Measurements from ENCODE around the gene LIAS.
"Not testable (repeated sequence)": the region's sequence is repeated elsewhere in the genome, so short reads cannot be mapped to it uniquely, and the experiment has no call there.

LIAS gene

GRCh38 chr4:39455486-39455885, 3.4 kb upstream of the LIAS start:
- TF ChIP-seq YY1 (IDR thresholded peaks at IDR 0.05; ENCODE audit: insufficient read depth, insufficient read length) (no peak), ZNF274 (IDR thresholded peaks at IDR 0.05; ENCODE audit: low read depth, low read length) (no peak), SUZ12 (IDR thresholded peaks at IDR 0.05; ENCODE audit: extremely low read depth, insufficient read depth, insufficient read length) (no peak)
- no peaks in the 10 kb centered on the region for H3K9me3 ChIP-seq (ENCODE audit: insufficient read depth, low read length)
- H3K36me3 ChIP-seq (ENCODE audit: insufficient read depth, insufficient read length, low read length): peaks cover 80% of the 10 kb centered on the region
- no peaks in the 10 kb centered on the region for H3K4me1 ChIP-seq (ENCODE audit: insufficient read depth, insufficient read length)
- H3K27me3 ChIP-seq (ENCODE audit: insufficient read depth, insufficient read length): no peaks in the 10 kb centered on the region
- H3K4me3 ChIP-seq (ENCODE audit: insufficient read length, low read depth): no peak overlapping the region
- no peak for DNase-seq (ENCODE audit: low read depth, low spot score)
- H3K9ac ChIP-seq (ENCODE audit: insufficient read length, low read depth): no peak overlapping the region

- no peaks in the 10 kb centered on the region for H3K9me3 ChIP-seq (ENCODE audit: insufficient read depth, low read length)
- no peaks in the 10 kb centered on the region for H3K27me3 ChIP-seq (ENCODE audit: insufficient read depth, insufficient read length)
- peak overlapping the region; percentile 98 for H3K9ac ChIP-seq (ENCODE audit: insufficient read length, low read depth)
- TF ChIP-seq ZNF274 (IDR thresholded peaks at IDR 0.05; ENCODE audit: low read depth, low read length) (no peak), SUZ12 (IDR thresholded peaks at IDR 0.05; ENCODE audit: extremely low read depth, insufficient read depth, insufficient read length) (no peak), YY1 (IDR thresholded peaks at IDR 0.05; ENCODE audit: insufficient read depth, insufficient read length) (no peak)
- H3K36me3 ChIP-seq (ENCODE audit: insufficient read depth, insufficient read length, low read length): peaks cover 79% of the 10 kb centered on the region
- H3K4me1 ChIP-seq (ENCODE audit: insufficient read depth, insufficient read length): no peaks in the 10 kb centered on the region
- no peak for DNase-seq (ENCODE audit: low read depth, low spot score)
- H3K4me3 ChIP-seq (ENCODE audit: insufficient read length, low read depth): peak overlapping the region; percentile 91
Measured at GRCh38 chr4:39456946-39457763, 1.7 kb upstream of the LIAS start.

- H3K27me3 ChIP-seq (ENCODE audit: insufficient read depth, insufficient read length); H3K4me1 ChIP-seq (ENCODE audit: insufficient read depth, insufficient read length); DNase-seq (ENCODE audit: low read depth, low spot score); H3K9me3 ChIP-seq (ENCODE audit: insufficient read depth, low read length): not testable (repeated sequence)
- peak overlapping the region; percentile 98 for H3K9ac ChIP-seq (ENCODE audit: insufficient read length, low read depth)
- peak overlapping the region; percentile 91 for H3K4me3 ChIP-seq (ENCODE audit: insufficient read length, low read depth)
- H3K36me3 ChIP-seq (ENCODE audit: insufficient read depth, insufficient read length, low read length): peaks cover 78% of the 10 kb centered on the region
Measured at GRCh38 chr4:39458161-39458504, 723 bp upstream of the LIAS start.

DNA sequence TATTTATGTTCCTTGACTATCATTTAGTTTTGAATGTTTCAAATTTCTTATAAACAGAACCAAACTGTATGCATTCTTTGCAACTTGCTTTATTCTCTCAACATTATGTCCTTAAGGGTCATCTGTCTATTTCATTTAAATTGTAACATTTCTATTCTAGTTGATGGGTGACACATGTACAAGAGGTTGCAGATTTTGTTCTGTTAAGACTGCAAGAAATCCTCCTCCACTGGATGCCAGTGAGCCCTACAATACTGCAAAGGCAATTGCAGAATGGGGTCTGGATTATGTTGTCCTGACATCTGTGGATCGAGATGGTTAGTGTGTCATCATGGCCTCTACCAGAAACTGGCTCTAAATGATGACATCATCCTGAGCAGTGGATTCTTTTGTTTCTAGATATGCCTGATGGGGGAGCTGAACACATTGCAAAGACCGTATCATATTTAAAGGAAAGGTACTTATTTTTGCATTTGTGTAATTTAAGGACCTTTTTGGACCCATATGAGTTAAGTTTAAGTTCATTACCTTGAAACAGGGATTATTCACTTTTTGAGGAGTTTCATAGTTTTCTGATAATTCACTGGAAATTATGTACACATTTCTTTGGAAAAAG, 6.1 kb downstream of the LIAS start:
- DNase-seq (ENCODE audit: low read depth, low spot score): no peak

DNA sequence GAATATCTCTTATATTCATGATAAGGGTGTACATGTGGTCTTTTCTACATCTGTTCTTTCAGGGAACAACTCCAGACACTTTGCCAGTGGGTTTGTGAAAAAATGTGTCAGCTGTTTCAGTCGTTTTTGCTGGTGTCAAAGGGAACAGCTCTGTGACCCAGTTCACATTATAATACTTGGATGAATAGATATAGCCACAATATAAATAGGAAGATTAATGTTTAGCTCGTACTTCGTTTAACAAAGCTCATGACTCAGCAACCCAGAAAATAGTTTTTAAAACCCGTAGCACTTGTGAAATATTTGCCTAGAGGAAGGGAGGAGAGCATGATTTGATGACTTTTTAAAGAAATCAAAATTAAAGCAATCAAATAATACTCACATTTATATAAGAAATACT, 7.9 kb downstream of the LIAS start:
- DNase-seq (ENCODE audit: low read depth, low spot score): no peak
- TF ChIP-seq SUZ12 (IDR thresholded peaks at IDR 0.05; ENCODE audit: extremely low read depth, insufficient read depth, insufficient read length) (no peak), ZNF274 (IDR thresholded peaks at IDR 0.05; ENCODE audit: low read depth, low read length) (no peak)
- peaks cover 57% of the 10 kb centered on the region for H3K36me3 ChIP-seq (ENCODE audit: insufficient read depth, insufficient read length, low read length)
- no peaks in the 10 kb centered on the region for H3K27me3 ChIP-seq (ENCODE audit: insufficient read depth, insufficient read length)
- no peaks in the 10 kb centered on the region for H3K9me3 ChIP-seq (ENCODE audit: insufficient read depth, low read length)
- H3K4me3 ChIP-seq (ENCODE audit: insufficient read length, low read depth): no peak overlapping the region
- H3K4me1 ChIP-seq (ENCODE audit: insufficient read depth, insufficient read length): no peaks in the 10 kb centered on the region
- no peak overlapping the region for H3K9ac ChIP-seq (ENCODE audit: insufficient read length, low read depth)

More for the DNA sequence above, 6.1 kb downstream of the LIAS start:
- Histone ChIP-seq H3K9ac (ENCODE audit: insufficient read length, low read depth) (no peak overlapping the region), H3K36me3 (ENCODE audit: insufficient read depth, insufficient read length, low read length) (peaks cover 61% of the 10 kb centered on the region), H3K27me3 (ENCODE audit: insufficient read depth, insufficient read length) (no peaks in the 10 kb centered on the region), H3K9me3 (ENCODE audit: insufficient read depth, low read length) (no peaks in the 10 kb centered on the region), H3K4me1 (ENCODE audit: insufficient read depth, insufficient read length) (no peaks in the 10 kb centered on the region), H3K4me3 (ENCODE audit: insufficient read length, low read depth) (no peak overlapping the region)
- TF ChIP-seq YY1 (IDR thresholded peaks at IDR 0.05; ENCODE audit: insufficient read depth, insufficient read length) (no peak), SUZ12 (IDR thresholded peaks at IDR 0.05; ENCODE audit: extremely low read depth, insufficient read depth, insufficient read length) (no peak), ZNF274 (IDR thresholded peaks at IDR 0.05; ENCODE audit: low read depth, low read length) (no peak)

DNA sequence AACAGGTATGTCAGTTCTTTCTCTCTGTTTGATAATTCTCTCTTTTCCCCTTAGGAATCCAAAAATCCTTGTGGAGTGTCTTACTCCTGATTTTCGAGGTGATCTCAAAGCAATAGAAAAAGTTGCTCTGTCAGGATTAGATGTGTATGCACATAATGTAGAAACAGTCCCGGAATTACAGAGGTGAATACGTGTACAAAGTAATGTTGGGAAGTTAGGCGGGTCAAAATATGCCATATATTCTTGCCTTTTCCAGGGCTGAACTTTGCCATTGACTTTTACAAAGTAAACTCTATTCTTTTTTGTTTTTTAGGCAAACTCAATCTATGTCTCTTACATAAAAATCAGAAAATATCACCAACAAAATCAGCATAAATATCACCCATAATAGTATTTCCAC, 8.6 kb downstream of the LIAS start:
- H3K9me3 ChIP-seq (ENCODE audit: insufficient read depth, low read length): no peaks in the 10 kb centered on the region
- no peaks in the 10 kb centered on the region for H3K4me1 ChIP-seq (ENCODE audit: insufficient read depth, insufficient read length)
- no peak for TF ChIP-seq ZNF274 (IDR thresholded peaks at IDR 0.05; ENCODE audit: low read depth, low read length)
- no peak for TF ChIP-seq YY1 (IDR thresholded peaks at IDR 0.05; ENCODE audit: insufficient read depth, insufficient read length)
- H3K9ac ChIP-seq (ENCODE audit: insufficient read length, low read depth): no peak overlapping the region
- no peak overlapping the region for H3K4me3 ChIP-seq (ENCODE audit: insufficient read length, low read depth)
- H3K27me3 ChIP-seq (ENCODE audit: insufficient read depth, insufficient read length): no peaks in the 10 kb centered on the region
- no peak for DNase-seq (ENCODE audit: low read depth, low spot score)
- H3K36me3 ChIP-seq (ENCODE audit: insufficient read depth, insufficient read length, low read length): peaks cover 55% of the 10 kb centered on the region

DNA sequence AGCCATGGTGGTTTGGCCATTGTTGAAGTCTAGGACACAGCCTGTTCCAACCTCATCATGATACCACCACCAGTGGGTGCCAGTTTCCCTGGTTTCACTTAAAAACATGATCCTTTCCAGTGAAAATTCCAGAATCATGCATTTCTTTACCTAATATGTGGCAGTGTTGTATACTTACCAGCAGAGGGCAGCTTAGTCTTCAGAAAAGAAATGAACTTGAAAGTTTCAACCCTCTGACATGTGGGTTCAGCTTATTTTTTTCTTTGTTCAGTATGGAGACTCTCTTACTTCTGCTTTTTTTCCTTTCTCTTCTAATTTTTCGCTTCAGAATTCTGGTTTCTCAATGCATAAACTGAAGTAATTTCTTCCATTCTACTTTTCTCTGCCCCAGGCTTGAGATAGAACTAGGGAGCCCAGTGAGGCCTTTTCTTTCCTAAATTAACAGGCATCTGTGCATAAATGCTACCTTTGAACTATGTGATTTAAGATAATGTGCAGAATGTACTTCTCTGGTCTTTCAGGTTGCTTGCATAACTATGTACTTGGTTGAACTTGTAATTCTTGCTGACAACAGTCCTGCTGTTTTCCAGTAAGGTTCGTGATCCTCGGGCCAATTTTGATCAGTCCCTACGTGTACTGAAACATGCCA, 10.7 kb downstream of the LIAS start:
- Histone ChIP-seq H3K9me3 (ENCODE audit: insufficient read depth, low read length) (no peaks in the 10 kb centered on the region), H3K4me1 (ENCODE audit: insufficient read depth, insufficient read length) (no peaks in the 10 kb centered on the region), H3K9ac (ENCODE audit: insufficient read length, low read depth) (peak overlapping the region; percentile 3), H3K4me3 (ENCODE audit: insufficient read length, low read depth) (no peak overlapping the region), H3K27me3 (ENCODE audit: insufficient read depth, insufficient read length) (no peaks in the 10 kb centered on the region), H3K36me3 (ENCODE audit: insufficient read depth, insufficient read length, low read length) (peaks cover 50% of the 10 kb centered on the region)
- no peak for DNase-seq (ENCODE audit: low read depth, low spot score)
- TF ChIP-seq SUZ12 (IDR thresholded peaks at IDR 0.05; ENCODE audit: extremely low read depth, insufficient read depth, insufficient read length): no peak
- no peak for TF ChIP-seq YY1 (IDR thresholded peaks at IDR 0.05; ENCODE audit: insufficient read depth, insufficient read length)
- no peak for TF ChIP-seq ZNF274 (IDR thresholded peaks at IDR 0.05; ENCODE audit: low read depth, low read length)
